SK-N-SH (cell line): ENCODE measurements around the gene SIK2. TPM values are rescaled to one million over a fixed set of nuclear protein-coding genes. Genes with fewer than 3 reads are reported as not detected.
"Not testable (repeated sequence)": the region's sequence is repeated elsewhere in the genome, so short reads cannot be mapped to it uniquely, and the experiment has no call there.

ENCODE experiments used
- CTCF ChIA-PET: fragments of 300-600, 350-600 bp; formaldehyde crosslinking; extraction: SDS; loops from one replicate; lab custom pipeline; 2021; lab: Yijun Ruan, JAX
- POLR2A ChIA-PET: fragments of 350-600 bp; sonication (Branson Sonifier 250); formaldehyde crosslinking; extraction: SDS; loops from one replicate; lab custom pipeline; 2020; ENCODE audit warnings: antibody characterized with exemption, inconsistent platforms; lab: Yijun Ruan, JAX
- DNase-seq: peaks from one replicate; pipeline ENCODE4 v3.0.0; 2012
- H2AFZ ChIP-seq: fragments of 200-600 bp; sonication (generic); 2 replicates; pipeline ENCODE4 v1.8.1; 2016; ENCODE audit warnings: antibody characterized with exemption, mild to moderate bottlenecking, low read depth
- H3F3A ChIP-seq: fragments of 200-600 bp; sonication (generic); replicated peaks from 2 replicates; pipeline ENCODE3; 2016; ENCODE audit warnings: antibody characterized with exemption, mild to moderate bottlenecking; ENCODE audit not compliant: insufficient read depth
- H3K27ac ChIP-seq, 2 experiments: fragments of 200-500 bp in 1 of 2; fragments of 200-600 bp in 1 of 2; sonication (Bioruptor generic) in 1 of 2; sonication (generic), shearing (Covaris generic) in 1 of 2; 2 replicates each; pipeline versions ENCODE4 v1.5.1 to v1.6.1; 2014 to 2016; ENCODE audit warnings: low read depth in 2 of 2, inconsistent platforms in 1 of 2, low read length in 1 of 2, mild to moderate bottlenecking in 1 of 2, mixed read lengths in 1 of 2
- H3K27me3 ChIP-seq: fragments of 200-600 bp; sonication (generic), shearing (Covaris generic); 2 replicates; pipeline ENCODE4 v1.6.1; 2016; ENCODE audit warnings: mixed run types; ENCODE audit not compliant: insufficient read depth
- H3K36me3 ChIP-seq, 2 experiments: fragments of 200-500 bp in 1 of 2; fragments of 200-600 bp in 1 of 2; sonication (Bioruptor generic) in 1 of 2; sonication (generic) in 1 of 2; replicated peaks in 1 of 2; 2 replicates each; pipeline versions ENCODE3 to v1.5.1; 2014 to 2016; ENCODE audit warnings: low read length in 1 of 2, mild to moderate bottlenecking in 1 of 2; ENCODE audit not compliant: insufficient read depth in 2 of 2, control insufficient read depth in 1 of 2
- H3K4me1 ChIP-seq, 2 experiments: fragments of 200-500 bp in 1 of 2; fragments of 200-600 bp in 1 of 2; sonication (Bioruptor generic) in 1 of 2; sonication (generic), shearing (Covaris generic) in 1 of 2; 2 replicates each; pipeline versions ENCODE4 v1.5.1 to v1.6.1; 2014 to 2016; ENCODE audit warnings: low read depth in 1 of 2, low read length in 1 of 2, mixed run types in 1 of 2; ENCODE audit not compliant: insufficient read depth in 2 of 2, control insufficient read depth in 1 of 2
- H3K4me2 ChIP-seq: fragments of 200-600 bp; sonication (generic), shearing (Covaris generic); 2 replicates; pipeline ENCODE4 v1.6.1; 2017; ENCODE audit warnings: mixed run types
- H3K4me3 ChIP-seq, 2 experiments: fragments of 200-500 bp in 1 of 2; fragments of 200-600 bp in 1 of 2; sonication (Bioruptor generic) in 1 of 2; sonication (generic), shearing (Covaris generic) in 1 of 2; 2 replicates each; pipeline versions ENCODE4 v1.5.1 to v1.8.1; 2014 to 2016; ENCODE audit warnings: low read depth in 2 of 2, inconsistent platforms in 1 of 2, low read length in 1 of 2, mild to moderate bottlenecking in 1 of 2, mixed read lengths in 1 of 2, moderate library complexity in 1 of 2
- H3K79me2 ChIP-seq: fragments of 200-600 bp; sonication (generic); 2 replicates; pipeline ENCODE4 v1.8.1; 2017; ENCODE audit warnings: mild to moderate bottlenecking; ENCODE audit not compliant: insufficient read depth
- H3K9ac ChIP-seq: fragments of 200-600 bp; sonication (generic); 2 replicates; pipeline ENCODE4 v1.6.1; 2017; ENCODE audit warnings: mixed run types
- H3K9me2 ChIP-seq: fragments of 200-600 bp; sonication (generic); 2 replicates; pipeline ENCODE4 v1.6.1; 2017; ENCODE audit warnings: mixed run types
- H3K9me3 ChIP-seq: fragments of 200-600 bp; sonication (generic); 2 replicates; pipeline ENCODE4 v1.6.1; 2017; ENCODE audit warnings: mixed run types, mild to moderate bottlenecking, moderate library complexity
- H4K20me1 ChIP-seq: fragments of 200-600 bp; sonication (generic); 2 replicates; pipeline ENCODE4 v1.6.1; 2017; ENCODE audit warnings: mild to moderate bottlenecking, mixed run types; ENCODE audit not compliant: insufficient read depth
- CHD2 ChIP-seq: fragments of 150-350 bp; IDR thresholded peaks from 2 replicates; pipeline ENCODE4 v1.6.1; 2018; ENCODE audit warnings: low read length; ENCODE audit not compliant: partially characterized antibody
- EP300 ChIP-seq, 2 experiments: IDR thresholded peaks; 2 replicates each; pipeline versions ENCODE4 v1.4.0 to v1.6.1; 2012; ENCODE audit warnings: borderline replicate concordance in 1 of 2, low read depth in 1 of 2, low read length in 1 of 2
- GATA2 ChIP-seq: sonication (generic); formaldehyde crosslinking; IDR thresholded peaks from 2 replicates; pipeline ENCODE4 v1.5.0; 2020; ENCODE audit warnings: mild to moderate bottlenecking, missing genetic modification reagents
- NFIC ChIP-seq: IDR thresholded peaks from 2 replicates; pipeline ENCODE4 v1.4.0; 2012; ENCODE audit warnings: borderline replicate concordance
- RCOR1 ChIP-seq: fragments of 150-350 bp; IDR thresholded peaks from 2 replicates; pipeline ENCODE4 v1.6.1; 2017; ENCODE audit warnings: antibody characterized with exemption, low read length
- WGBS: methylation state at CpG from one replicate; pipeline ENCODE4 v1.1.6; 2017; ENCODE audit warnings: low lambda C conversion rate; 5-methylcytosine and 5-hydroxymethylcytosine counted together
- polyA plus RNA-seq, 3 experiments: library from polyadenylated mRNA; depleted of rRNA; stranded (reverse); fragments of >200 nt; gene quantifications; 2 replicates each; pipeline ENCODE4 v1.2.3, GENCODE V29; 2012
- TF ChIP-seq, protein P1 (sequence below): IDR thresholded peaks from 2 replicates; pipeline ENCODE4 v1.4.0; 2012; ENCODE audit warnings: low read depth, borderline replicate concordance
- TF ChIP-seq, protein P2 (sequence below): fragments of 150-350 bp; IDR thresholded peaks from 2 replicates; pipeline ENCODE4 v1.6.1; 2016; ENCODE audit warnings: mild to moderate bottlenecking, low read depth, low read length
- TF ChIP-seq, protein P3 (sequence below): IDR thresholded peaks from 2 replicates; pipeline ENCODE4 v1.4.0; 2012; ENCODE audit warnings: low read depth, borderline replicate concordance

Gene SIK2
- polyA plus RNA-seq, 1 of the 3 experiments (the other 2 are of a cell fraction): 8.9 TPM

DNA sequence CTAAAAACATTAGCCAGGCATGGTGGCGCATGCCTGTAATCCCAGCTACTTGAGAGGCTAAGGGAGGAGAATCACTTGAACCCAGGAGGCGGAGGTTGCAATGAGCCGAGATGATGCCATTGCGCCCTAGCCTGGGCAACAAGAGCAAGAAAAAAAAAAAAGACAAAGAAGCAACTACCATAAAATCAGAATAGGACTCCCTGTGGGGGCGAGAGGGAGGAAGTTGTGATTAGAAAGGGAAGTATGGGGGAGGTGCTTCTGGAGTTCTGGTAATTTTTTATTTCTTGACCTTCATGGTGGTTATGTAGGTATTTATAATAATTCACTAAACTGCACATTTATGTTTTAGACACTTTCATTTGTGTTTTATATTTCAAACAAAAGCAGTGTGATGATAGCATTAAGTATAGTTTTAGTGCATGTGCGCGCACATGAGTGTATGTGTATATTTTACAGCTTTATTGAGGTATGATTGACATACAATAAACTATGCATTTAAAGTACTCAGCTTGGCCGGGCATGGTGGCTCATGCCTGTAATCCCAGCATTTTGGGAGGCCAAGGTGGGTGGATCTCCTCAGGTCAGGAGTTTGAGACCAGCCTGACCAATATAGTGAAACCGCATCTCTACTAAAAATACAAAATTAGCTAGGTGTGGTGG is 43.5 kb downstream of the SIK2 start:
- Histone ChIP-seq H4K20me1 (no peaks in the 10 kb centered on the region), H3K9ac (no peak overlapping the region), H3K79me2 (peaks cover 18% of the 10 kb centered on the region; the same call in 1 of the 2 replicates), H3K36me3 (peaks cover 4 to 12% of the 10 kb centered on the region in 2 experiments), H3K9me3 (no peaks in the 10 kb centered on the region), H3K4me3 (no peak overlapping the region), H3K27ac (no peak overlapping the region), H3K9me2 (no peaks in the 10 kb centered on the region), H3K27me3 (no peaks in the 10 kb centered on the region), H2AFZ (no peak overlapping the region), H3K4me1 (no peaks in the 10 kb centered on the region), H3K4me2 (no peak overlapping the region), H3F3A (no peaks in the 10 kb centered on the region)
- ChIA-PET POLR2A (no interaction called here), CTCF (no interaction called here)
- TF ChIP-seq GATA2 (no peak), EP300 (IDR thresholded peaks at IDR 0.05; ENCODE audit: borderline replicate concordance in 1 of 2, low read depth in 1 of 2, low read length in 1 of 2) (no peak), CHD2 (no peak), RCOR1 (no peak), NFIC (no peak)
- TF ChIP-seq, protein P1, sequence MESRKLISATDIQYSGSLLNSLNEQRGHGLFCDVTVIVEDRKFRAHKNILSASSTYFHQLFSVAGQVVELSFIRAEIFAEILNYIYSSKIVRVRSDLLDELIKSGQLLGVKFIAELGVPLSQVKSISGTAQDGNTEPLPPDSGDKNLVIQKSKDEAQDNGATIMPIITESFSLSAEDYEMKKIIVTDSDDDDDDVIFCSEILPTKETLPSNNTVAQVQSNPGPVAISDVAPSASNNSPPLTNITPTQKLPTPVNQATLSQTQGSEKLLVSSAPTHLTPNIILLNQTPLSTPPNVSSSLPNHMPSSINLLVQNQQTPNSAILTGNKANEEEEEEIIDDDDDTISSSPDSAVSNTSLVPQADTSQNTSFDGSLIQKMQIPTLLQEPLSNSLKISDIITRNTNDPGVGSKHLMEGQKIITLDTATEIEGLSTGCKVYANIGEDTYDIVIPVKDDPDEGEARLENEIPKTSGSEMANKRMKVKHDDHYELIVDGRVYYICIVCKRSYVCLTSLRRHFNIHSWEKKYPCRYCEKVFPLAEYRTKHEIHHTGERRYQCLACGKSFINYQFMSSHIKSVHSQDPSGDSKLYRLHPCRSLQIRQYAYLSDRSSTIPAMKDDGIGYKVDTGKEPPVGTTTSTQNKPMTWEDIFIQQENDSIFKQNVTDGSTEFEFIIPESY: no peak
- TF ChIP-seq, protein P2, sequence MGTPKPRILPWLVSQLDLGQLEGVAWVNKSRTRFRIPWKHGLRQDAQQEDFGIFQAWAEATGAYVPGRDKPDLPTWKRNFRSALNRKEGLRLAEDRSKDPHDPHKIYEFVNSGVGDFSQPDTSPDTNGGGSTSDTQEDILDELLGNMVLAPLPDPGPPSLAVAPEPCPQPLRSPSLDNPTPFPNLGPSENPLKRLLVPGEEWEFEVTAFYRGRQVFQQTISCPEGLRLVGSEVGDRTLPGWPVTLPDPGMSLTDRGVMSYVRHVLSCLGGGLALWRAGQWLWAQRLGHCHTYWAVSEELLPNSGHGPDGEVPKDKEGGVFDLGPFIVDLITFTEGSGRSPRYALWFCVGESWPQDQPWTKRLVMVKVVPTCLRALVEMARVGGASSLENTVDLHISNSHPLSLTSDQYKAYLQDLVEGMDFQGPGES: no peak
- TF ChIP-seq, protein P3, sequence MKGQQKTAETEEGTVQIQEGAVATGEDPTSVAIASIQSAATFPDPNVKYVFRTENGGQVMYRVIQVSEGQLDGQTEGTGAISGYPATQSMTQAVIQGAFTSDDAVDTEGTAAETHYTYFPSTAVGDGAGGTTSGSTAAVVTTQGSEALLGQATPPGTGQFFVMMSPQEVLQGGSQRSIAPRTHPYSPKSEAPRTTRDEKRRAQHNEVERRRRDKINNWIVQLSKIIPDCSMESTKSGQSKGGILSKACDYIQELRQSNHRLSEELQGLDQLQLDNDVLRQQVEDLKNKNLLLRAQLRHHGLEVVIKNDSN: no peak
- 94% methylated on average over 9 of the region's 9 CpGs for WGBS
- no peak for DNase-seq

DNA sequence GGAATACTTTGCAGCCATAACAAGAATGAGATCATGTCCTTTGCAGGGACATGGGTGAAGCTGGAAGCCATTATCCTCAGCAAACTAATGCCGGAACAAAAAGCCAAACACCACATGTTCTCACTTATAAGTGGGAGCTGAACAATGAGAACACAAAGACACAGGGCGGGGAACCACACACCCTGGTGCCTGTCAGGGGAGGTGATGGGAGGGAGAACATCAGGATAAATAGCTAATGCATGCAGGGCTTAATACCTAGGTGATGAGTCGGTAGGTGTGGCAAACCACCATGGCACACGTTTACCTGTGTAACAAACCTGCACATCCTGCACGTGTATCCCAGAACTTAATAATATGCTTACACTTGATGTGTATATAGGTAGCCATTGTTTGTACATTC is 49.1 kb downstream of the SIK2 start:
- H3K4me3 ChIP-seq, H3K36me3 ChIP-seq, H2AFZ ChIP-seq, H3K27me3 ChIP-seq, H3K4me2 ChIP-seq, H3K9me3 ChIP-seq, H3K9me2 ChIP-seq, H3K79me2 ChIP-seq, H3K9ac ChIP-seq, H3K27ac ChIP-seq, DNase-seq, POLR2A ChIA-PET, H4K20me1 ChIP-seq: not testable (repeated sequence)
- 92% methylated on average over 3 of the region's 5 CpGs for WGBS
- peaks cover 11% of the 10 kb centered on the region for H3F3A ChIP-seq
- CTCF ChIA-PET: interaction anchor here (1.2 to 1.5 kb wide), 2 partner anchors 8 to 10 kb away, joined by 4 to 5 read pairs; no protein-coding TSS in a partner anchor
- H3K4me1 ChIP-seq: peaks cover 0 to 10% of the 10 kb centered on the region in 2 experiments; a peak in 2 of 4 replicates
